Astrocyte of the spinal cord (primary cell): ENCODE measurements around the gene MAT1A.
"Not testable (repeated sequence)": the region's sequence is repeated elsewhere in the genome, so short reads cannot be mapped to it uniquely, and the experiment has no call there.

Source experiments
- DNase-seq: peaks from one replicate; pipeline ENCODE4 v3.0.0; 2011; ENCODE audit warnings: low read depth, low spot score
- H3K4me3 ChIP-seq: 2 replicates; pipeline ENCODE4 v1.5.1; 2011; ENCODE audit warnings: low read depth, mild to moderate bottlenecking, low read length, moderate library complexity
- CTCF ChIP-seq: IDR thresholded peaks from 2 replicates; pipeline ENCODE4 v1.5.1; 2012; ENCODE audit warnings: low read depth, mild to moderate bottlenecking, low read length, inconsistent platforms
- in situ Hi-C: cut with HindIII; loops from 2 replicates; pipeline ENCODE4 v1.10.0; 2017; ENCODE audit warnings: low sequenced_read_pairs

MAT1A gene

GRCh38 chr10:80260295-80261243 is 28.9 kb downstream of the MAT1A start:
- in situ Hi-C loops = no loop called here
- H3K4me3 ChIP-seq = no peak overlapping the region
- no peak for DNase-seq
- TF ChIP-seq CTCF = peak; percentile 91

DNA sequence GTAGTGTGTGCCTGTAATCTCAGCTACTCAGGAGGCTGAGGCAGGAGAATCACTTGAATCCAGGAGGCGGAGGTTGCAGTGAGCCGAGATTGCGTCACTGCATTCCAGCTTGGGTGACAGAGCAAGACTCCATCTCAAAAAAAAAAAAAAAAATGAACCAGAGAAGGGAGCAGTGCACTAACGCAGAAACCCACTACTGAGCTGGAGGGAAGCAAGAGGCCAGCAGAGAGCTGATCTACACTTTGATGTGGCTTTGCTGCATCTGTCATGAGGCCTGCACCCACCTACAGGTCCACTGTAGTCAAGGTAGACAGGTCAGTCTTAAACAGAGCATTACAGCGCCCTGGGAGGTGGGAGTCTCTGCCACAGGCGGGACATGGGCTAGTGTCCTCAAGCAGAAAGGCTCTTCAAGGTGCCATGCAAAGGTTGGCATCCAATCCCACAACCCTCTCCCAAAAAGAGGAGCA is 30.0 kb downstream of the MAT1A start:
- in situ Hi-C loops = no loop called here
- TF ChIP-seq CTCF = no peak
- no peak overlapping the region for H3K4me3 ChIP-seq
- DNase-seq = no peak

DNA sequence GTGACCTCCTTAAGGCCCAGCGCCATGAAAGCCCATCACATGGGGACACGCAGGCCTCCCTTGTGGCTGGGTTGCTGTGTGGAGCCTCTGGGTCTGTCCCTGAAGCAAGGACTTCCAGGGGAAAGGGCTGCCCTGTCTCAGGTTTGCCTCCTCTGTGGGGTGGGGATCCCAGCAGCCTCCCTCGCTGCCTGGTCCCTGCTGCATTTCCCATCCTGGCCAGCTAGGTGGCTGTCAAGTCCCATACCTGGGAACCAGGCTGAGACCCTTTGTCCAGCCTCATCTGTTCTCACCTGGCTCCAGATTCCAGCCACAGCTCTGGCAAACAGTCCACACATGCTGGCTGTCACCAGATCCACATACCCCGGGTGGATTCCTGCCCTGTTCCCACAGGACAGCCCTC is 32.7 kb downstream of the MAT1A start:
- H3K4me3 ChIP-seq, in situ Hi-C loops, DNase-seq: not testable (repeated sequence)
- TF ChIP-seq CTCF = peak; percentile 28

DNA sequence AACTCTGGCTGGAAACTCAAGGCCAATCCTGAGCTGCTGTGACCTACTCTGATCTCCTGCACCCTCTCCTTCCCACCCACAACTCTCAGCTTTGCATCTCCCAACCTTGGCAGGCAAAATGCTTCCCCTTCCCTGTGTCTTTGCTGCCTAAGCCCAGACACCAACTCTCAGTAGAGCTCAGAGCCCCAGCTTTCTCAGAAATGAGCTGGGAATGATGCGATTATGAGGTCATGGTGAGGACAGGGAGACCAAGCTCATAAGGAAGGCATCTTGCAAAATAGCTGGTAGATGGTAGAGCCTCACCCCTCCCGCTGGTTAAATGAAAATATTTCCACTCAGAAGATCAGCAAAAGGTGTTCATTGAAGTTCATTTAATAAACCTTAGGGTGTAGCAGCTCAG is 34.7 kb downstream of the MAT1A start:
- DNase-seq, in situ Hi-C loops, H3K4me3 ChIP-seq: not testable (repeated sequence)

- in situ Hi-C loops, DNase-seq, H3K4me3 ChIP-seq: not testable (repeated sequence)
Observed at GRCh38 chr10:80253963-80254271, 35.5 kb downstream of the MAT1A start.

GRCh38 chr10:80253266-80253962 is 36.0 kb downstream of the MAT1A start:
- in situ Hi-C loops = no loop called here
- no peak overlapping the region for H3K4me3 ChIP-seq
- DNase-seq = no peak
- TF ChIP-seq CTCF = no peak

DNA sequence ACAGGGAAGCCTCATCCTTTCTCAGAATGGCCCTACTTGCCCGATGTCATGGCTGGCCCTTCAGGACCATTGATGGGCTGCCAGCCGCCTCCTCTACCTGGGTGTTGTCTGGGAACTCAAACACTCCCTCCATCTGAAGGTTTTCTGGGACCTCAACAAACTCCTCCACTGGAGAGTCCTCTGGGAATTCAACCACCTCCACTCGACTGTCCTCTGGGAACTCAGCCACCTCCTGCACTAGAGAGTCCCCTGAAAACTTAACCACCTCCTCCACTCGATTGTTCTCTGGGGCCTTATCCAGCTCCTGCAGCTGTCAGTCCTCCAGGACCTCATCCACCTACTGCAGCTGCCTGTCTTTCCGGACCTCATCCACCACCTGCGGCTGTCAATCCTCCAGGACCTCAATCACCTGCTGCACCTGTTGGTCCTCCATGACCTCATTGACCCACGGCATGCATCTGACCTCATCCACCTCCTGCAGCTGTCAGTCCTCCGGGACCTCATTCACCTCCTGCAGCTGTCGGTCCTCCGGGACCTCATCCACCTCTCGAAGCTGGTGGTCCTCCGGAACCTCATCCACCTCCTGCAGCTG is 37.1 kb downstream of the MAT1A start:
- TF ChIP-seq CTCF = no peak
- no peak for DNase-seq
- H3K4me3 ChIP-seq = no peak overlapping the region
- in situ Hi-C loops = no loop called here

DNA sequence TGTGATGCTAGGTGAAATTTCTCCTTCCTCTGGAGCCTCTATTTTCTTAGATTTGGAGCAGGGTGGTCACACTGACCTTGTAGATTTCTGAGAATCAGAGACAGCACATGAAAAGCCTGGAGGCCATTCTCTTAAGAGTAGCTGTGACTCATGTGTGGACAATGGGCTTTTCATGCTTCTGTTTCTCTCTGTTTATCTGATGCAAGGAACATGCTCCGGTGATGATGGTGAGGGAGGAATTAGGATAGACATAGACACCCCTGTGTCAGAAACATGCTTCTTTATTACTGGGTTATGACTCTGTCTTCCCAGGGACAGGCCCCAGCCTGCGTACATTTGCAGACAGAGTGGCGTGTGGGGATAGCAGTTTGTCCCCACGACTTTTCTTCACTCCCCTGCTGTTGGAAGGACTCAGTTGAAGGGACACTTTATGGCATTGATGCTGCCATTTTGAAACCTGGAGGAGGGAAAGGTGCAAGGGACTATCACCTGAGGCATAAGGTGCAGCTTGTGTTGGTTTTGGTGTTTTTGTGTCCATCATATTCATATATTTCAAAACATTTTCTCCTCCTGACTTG is 37.7 kb downstream of the MAT1A start:
- DNase-seq, H3K4me3 ChIP-seq, in situ Hi-C loops: not testable (repeated sequence)

DNA sequence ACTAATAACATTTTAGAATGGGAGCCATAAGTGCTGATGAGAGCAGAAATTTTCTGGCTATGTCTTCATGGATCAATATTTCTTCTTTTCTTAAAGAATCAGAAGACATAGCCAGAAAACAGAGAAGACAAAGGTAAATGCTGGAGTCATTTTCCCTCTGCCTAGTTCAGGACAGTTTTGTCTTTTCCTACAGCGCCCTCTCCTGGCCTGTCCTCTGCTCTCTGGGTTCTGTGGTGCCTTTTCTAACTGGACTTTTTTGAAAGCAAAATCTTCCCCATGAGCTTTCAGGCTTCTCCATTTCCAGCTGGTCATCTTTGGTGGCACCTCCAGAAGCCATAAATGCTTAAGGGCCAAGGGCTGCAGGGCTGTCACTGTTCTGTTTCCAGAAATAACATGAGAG is 39.1 kb downstream of the MAT1A start:
- in situ Hi-C loops, DNase-seq, H3K4me3 ChIP-seq: not testable (repeated sequence)

- H3K4me3 ChIP-seq, in situ Hi-C loops, DNase-seq: not testable (repeated sequence)
Observed at GRCh38 chr10:80249906-80250305, 39.6 kb downstream of the MAT1A start.

DNA sequence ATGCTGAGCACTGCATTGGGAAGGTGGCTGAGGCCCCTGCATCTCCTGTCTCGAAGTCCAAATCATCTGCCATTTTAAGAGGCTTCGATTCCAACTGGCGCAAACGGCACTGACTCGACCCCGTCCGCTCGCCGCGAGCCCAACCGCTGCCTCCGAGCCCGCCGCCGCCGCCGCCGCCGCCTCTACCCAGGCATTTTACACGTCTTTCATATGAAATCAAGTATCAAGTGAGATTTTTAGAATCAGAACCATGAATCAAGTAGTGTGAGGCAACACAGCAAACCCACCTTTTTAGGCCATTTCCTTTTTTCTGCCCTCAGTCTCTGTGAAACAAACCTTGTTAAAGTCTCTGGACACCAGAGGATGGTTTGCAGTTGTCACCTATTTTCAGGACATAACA is 41.8 kb downstream of the MAT1A start:
- in situ Hi-C loops, H3K4me3 ChIP-seq, DNase-seq: not testable (repeated sequence)
